Testis (tissue), 3 donors: Measurements from ENCODE around the gene TMEM43. TPM values are rescaled to one million over a fixed set of nuclear protein-coding genes. Genes with fewer than 3 reads are reported as not detected.

Source experiments
- DNase-seq: peaks from one replicate; pipeline ENCODE4 v3.0.0-alpha.2; 2019
- H3K27ac ChIP-seq, 2 donors: fragments of 200-600 bp; sonication (generic); one replicate each; pipeline ENCODE4 v1.5.1; 2019
- H3K27me3 ChIP-seq: fragments of 200-600 bp; sonication (generic); one replicate; pipeline ENCODE4 v1.5.1; 2019
- H3K36me3 ChIP-seq: fragments of 200-600 bp; sonication (generic); one replicate; pipeline ENCODE4 v1.5.1; 2017; ENCODE audit warnings: low read depth; ENCODE audit errors: missing control alignments
- H3K4me1 ChIP-seq: fragments of 200-600 bp; sonication (generic); one replicate; pipeline ENCODE4 v1.5.1; 2019
- H3K4me3 ChIP-seq, 2 donors: fragments of 200-600 bp; sonication (generic); one replicate each; pipeline ENCODE4 v1.5.1; 2017 to 2019
- H3K9me3 ChIP-seq: fragments of 200-600 bp; sonication (generic); one replicate; pipeline ENCODE4 v1.5.1; 2017
- CTCF ChIP-seq, 3 experiments: fragments of 450-650 bp in 2 of 3; fragments of 200-600 bp in 1 of 3; sonication (generic) in 1 of 3; IDR thresholded peaks; one replicate each; pipeline ENCODE4 v1.5.1; 2016 to 2019; ENCODE audit warnings: antibody characterized with exemption in 3 of 3, mild to moderate bottlenecking in 2 of 3, moderate library complexity in 1 of 3
- POLR2A ChIP-seq: fragments of 450-650 bp; IDR thresholded peaks from one replicate; pipeline ENCODE4 v1.6.1; 2017; ENCODE audit warnings: antibody characterized with exemption, mild to moderate bottlenecking, moderate library complexity
- WGBS, 2 donors: methylation state at CpG; one replicate each; pipeline ENCODE4 v1.1.5; 2018; 5-methylcytosine and 5-hydroxymethylcytosine counted together
- intact Hi-C: fragments of 100-400 bp; cut with DNase I; formaldehyde crosslinking; loops from one replicate; pipeline ENCODE4 v1.15.1; 2023; ENCODE audit warnings: low total_unique reads
- polyA plus RNA-seq: library from polyadenylated mRNA; stranded (reverse); fragments of 350-450 nt; fragmentation: Illumina TruSeq; extraction: RNeasy Lipid Tissue Mini Kit (QIAGEN cat#74804); gene quantifications from one replicate; pipeline ENCODE4 v1.2.3, GENCODE V29; 2014; ENCODE audit warnings: low read depth, low replicate concordance; ENCODE audit not compliant: insufficient read depth
- total RNA-seq, 2 donors: library from RNA; depleted of rRNA; stranded (reverse); fragments of >200 nt; gene quantifications; one replicate each; pipeline ENCODE4 v1.2.3, GENCODE V29; 2016

Gene TMEM43
- total and polyA plus RNA-seq, 3 donors from 2014 or later = 36.5 to 53.0 (median 43.3) TPM

GRCh38 chr3:14126887-14127505 lies 2.1 kb downstream of the TMEM43 start:
- H3K36me3 ChIP-seq = peaks cover 6% of the 10 kb centered on the region
- no peak overlapping the region for H3K4me3 ChIP-seq
- peaks cover 26% of the 10 kb centered on the region for H3K4me1 ChIP-seq
- 67 to 68% methylated on average over 5 of the region's 5 CpGs for WGBS, 2 donors
- no peaks in the 10 kb centered on the region for H3K27me3 ChIP-seq
- TF ChIP-seq CTCF (IDR thresholded peaks at IDR 0.05) (no peak), POLR2A (no peak)
- peak overlapping the region in 1 of 2 donors; percentile 86 for H3K27ac ChIP-seq
- intact Hi-C loops = loop anchor here (5.0 kb wide), 1 partner anchor 55 kb away; no protein-coding TSS in a partner anchor
- H3K9me3 ChIP-seq = no peaks in the 10 kb centered on the region
- peak; percentile 1 for DNase-seq

- TF ChIP-seq CTCF (IDR thresholded peaks at IDR 0.05) (no peak), POLR2A (no peak)
- Histone ChIP-seq H3K4me1 (peaks cover 26% of the 10 kb centered on the region), H3K9me3 (no peaks in the 10 kb centered on the region), H3K36me3 (peaks cover 6% of the 10 kb centered on the region), H3K4me3 (no peak overlapping the region), H3K27ac (no peak overlapping the region), H3K27me3 (no peaks in the 10 kb centered on the region)
- WGBS, 2 donors = 92 to 95% methylated on average over 12 of the region's 12 CpGs
- DNase-seq = peak; percentile 5
- intact Hi-C loops = loop anchor here (5.0 kb wide), 1 partner anchor 55 kb away; no protein-coding TSS in a partner anchor
Observed at GRCh38 chr3:14127516-14128161, 2.8 kb downstream of the TMEM43 start.

- no peaks in the 10 kb centered on the region for H3K27me3 ChIP-seq
- H3K36me3 ChIP-seq = peaks cover 6% of the 10 kb centered on the region
- no peak for DNase-seq
- no peak overlapping the region for H3K4me3 ChIP-seq
- H3K9me3 ChIP-seq = no peaks in the 10 kb centered on the region
- intact Hi-C loops = loop anchor here (5.0 kb wide), 1 partner anchor 54 kb away; no protein-coding TSS in a partner anchor
- no peak overlapping the region for H3K27ac ChIP-seq
- 94 to 99% methylated on average over 5 of the region's 5 CpGs for WGBS, 2 donors
- TF ChIP-seq POLR2A = no peak
- no peak for TF ChIP-seq CTCF (IDR thresholded peaks at IDR 0.05)
- peaks cover 17% of the 10 kb centered on the region for H3K4me1 ChIP-seq
Observed at GRCh38 chr3:14128724-14129123, 3.9 kb downstream of the TMEM43 start.

- no peaks in the 10 kb centered on the region for H3K9me3 ChIP-seq
- TF ChIP-seq POLR2A (no peak), CTCF (IDR thresholded peaks at IDR 0.05) (no peak)
- no peak overlapping the region for H3K4me3 ChIP-seq
- H3K36me3 ChIP-seq = peaks cover 6% of the 10 kb centered on the region
- WGBS, 2 donors = 95 to 97% methylated on average over 6 of the region's 6 CpGs
- no peaks in the 10 kb centered on the region for H3K27me3 ChIP-seq
- no peak overlapping the region for H3K27ac ChIP-seq
- no peak for DNase-seq
- intact Hi-C loops = loop anchor here (5.0 kb wide), 1 partner anchor 53 kb away; no protein-coding TSS in a partner anchor
- H3K4me1 ChIP-seq = peaks cover 14% of the 10 kb centered on the region
Observed at GRCh38 chr3:14129296-14129695, 4.4 kb downstream of the TMEM43 start.
